Epithelial cell of esophagus (primary cell): Measurements from ENCODE around the gene RPL3.

Experiments used
- DNase-seq: peaks from one replicate; pipeline ENCODE4 v3.0.0; 2010; ENCODE audit warnings: low read depth
- H3K4me3 ChIP-seq: 2 replicates; pipeline ENCODE4 v1.5.1; 2011; ENCODE audit warnings: mild to moderate bottlenecking, low read length, control low read depth
- TF ChIP-seq, protein P1 (sequence below): IDR thresholded peaks from 2 replicates; pipeline ENCODE4 v1.5.1; 2011; ENCODE audit warnings: low read depth, mild to moderate bottlenecking, low read length, control low read depth, inconsistent platforms; ENCODE audit not compliant: insufficient read depth; ENCODE audit errors: missing control alignments

RPL3 gene

DNA sequence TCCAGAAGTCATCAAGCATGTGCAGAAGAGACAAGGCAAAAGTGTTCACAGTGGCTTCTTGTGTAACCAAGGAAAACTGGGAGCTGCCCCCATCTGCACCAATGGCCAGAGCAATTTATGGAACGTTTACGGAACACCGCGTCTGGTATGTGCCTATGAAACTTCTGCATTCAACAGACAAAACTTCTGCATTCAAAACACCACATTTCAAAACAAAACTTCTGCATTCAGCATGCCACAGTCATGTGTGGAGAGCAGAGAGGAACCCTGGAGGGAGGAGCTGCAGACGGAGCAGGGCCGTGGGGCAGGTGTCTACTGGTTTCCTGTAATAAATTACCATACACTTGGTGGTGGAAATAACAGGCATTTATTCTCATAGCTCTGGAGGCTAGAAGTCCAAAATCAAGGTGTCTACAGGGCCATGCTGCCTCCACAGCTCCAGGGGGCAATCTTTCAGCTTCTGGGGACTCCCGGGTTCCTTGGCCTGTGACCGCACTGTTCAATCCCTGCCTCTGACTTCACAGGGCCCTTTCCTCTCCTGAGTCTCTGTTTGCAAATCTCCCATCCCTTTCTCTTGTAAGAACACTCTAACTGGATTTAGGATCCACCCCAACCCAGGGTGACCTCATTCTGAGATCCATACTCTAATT, 32.2 kb downstream of the RPL3 start:
- TF ChIP-seq, protein P1, sequence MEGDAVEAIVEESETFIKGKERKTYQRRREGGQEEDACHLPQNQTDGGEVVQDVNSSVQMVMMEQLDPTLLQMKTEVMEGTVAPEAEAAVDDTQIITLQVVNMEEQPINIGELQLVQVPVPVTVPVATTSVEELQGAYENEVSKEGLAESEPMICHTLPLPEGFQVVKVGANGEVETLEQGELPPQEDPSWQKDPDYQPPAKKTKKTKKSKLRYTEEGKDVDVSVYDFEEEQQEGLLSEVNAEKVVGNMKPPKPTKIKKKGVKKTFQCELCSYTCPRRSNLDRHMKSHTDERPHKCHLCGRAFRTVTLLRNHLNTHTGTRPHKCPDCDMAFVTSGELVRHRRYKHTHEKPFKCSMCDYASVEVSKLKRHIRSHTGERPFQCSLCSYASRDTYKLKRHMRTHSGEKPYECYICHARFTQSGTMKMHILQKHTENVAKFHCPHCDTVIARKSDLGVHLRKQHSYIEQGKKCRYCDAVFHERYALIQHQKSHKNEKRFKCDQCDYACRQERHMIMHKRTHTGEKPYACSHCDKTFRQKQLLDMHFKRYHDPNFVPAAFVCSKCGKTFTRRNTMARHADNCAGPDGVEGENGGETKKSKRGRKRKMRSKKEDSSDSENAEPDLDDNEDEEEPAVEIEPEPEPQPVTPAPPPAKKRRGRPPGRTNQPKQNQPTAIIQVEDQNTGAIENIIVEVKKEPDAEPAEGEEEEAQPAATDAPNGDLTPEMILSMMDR = no peak
- no peak overlapping the region for H3K4me3 ChIP-seq
- DNase-seq = no peak

DNA sequence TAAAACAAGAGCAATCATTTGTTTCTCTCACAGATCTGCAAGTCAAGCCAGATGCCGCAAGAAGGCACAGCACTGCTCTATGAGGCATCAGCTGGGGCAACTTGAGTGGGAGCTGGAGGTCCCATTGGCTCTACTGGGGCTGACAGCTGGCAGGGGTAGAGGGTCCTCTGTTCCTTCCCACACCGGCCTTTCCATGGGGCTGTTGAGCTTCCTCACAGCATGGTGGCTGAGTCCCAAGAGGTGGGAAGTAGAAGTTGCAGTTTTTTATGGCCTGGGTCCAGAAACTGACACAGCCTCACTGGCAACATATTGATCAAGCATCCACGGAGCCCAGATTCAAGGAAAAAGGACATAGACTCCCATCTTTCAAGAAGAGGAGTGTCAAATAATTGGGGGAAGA, 34.4 kb downstream of the RPL3 start:
- TF ChIP-seq, protein P1 = no peak
- DNase-seq = no peak

DNA sequence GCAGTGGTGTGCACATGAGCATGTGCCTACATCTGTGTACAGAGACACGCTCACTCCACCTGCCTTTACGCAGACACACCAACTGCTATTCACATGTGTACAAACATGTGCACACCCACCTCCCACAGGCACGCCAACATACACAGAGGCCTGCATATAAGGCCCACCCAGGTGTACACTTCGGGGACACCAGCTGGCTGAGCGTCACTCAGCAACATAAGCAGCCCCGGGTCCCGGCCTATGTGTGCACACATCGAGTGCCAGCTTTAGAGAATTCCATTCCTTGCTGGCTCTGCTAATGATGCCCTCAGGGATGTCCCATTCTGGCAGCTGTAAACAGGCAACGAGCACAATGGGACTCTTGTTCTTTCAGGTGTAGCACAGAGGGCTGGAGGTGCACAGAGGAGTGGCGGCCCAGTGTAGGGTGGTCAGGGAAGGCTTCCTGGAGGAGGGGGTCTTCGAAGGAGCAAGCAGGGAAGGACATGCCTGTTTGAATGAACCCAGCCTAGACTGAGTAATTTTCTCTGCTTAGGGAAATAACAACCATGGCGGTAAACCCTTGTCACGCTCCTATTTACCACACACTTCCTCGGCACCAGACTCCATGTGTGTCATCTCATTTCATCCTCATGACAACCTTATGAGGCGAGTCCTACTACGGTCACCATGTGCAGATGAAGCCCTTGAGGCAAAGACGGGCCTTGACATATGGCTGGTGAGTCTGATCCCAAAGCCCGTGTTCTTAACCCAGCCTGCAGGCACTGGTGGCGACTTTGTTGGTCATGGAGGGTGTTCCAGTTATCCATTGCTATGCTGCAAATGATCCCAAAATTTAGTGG, 35.1 kb downstream of the RPL3 start:
- no peak overlapping the region for H3K4me3 ChIP-seq
- no peak for DNase-seq
- TF ChIP-seq, protein P1 = no peak

More for the DNA sequence above, 34.4 kb downstream of the RPL3 start:
- no peak overlapping the region for H3K4me3 ChIP-seq

DNA sequence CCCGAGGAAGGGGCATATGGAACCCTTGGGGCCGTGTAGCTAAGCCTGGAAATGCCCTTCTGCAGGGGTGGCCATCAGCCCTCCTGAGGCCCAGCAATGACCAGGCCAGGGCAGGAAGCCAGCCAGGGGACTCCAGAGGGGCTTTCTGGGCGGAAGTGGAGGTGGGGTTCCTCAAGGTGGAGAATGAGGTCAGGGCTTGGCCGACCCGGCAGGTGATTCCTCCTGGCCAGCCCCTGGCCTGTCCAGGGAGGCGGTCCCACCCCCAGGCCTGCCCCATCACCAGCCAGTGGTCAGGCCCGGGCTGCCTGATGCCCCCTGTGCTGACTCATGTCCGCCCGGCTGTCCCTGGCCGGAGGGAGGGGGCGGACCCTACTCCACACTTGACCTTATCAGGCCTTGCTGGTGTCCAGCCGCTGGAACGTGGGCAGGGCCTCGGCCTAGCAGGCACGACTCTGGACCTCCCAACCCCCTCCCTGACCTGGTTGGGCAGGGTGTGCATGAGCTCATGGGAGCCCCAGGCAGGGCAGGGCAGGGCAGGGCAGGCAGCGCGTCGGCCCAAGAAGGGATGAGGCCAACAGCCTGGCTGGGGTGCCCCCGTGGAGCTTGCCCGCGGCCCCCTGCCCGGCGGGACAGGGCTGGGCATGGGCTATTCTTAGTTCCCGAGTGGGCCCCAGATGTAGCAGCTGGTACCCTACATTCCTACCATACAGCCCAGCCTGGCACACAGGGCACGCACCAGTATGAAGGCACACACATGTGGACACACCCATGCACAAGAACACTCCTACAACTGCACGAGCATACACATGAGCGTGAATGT, 35.9 kb downstream of the RPL3 start:
- H3K4me3 ChIP-seq = no peak overlapping the region
- TF ChIP-seq, protein P1 = no peak
- no peak for DNase-seq

DNA sequence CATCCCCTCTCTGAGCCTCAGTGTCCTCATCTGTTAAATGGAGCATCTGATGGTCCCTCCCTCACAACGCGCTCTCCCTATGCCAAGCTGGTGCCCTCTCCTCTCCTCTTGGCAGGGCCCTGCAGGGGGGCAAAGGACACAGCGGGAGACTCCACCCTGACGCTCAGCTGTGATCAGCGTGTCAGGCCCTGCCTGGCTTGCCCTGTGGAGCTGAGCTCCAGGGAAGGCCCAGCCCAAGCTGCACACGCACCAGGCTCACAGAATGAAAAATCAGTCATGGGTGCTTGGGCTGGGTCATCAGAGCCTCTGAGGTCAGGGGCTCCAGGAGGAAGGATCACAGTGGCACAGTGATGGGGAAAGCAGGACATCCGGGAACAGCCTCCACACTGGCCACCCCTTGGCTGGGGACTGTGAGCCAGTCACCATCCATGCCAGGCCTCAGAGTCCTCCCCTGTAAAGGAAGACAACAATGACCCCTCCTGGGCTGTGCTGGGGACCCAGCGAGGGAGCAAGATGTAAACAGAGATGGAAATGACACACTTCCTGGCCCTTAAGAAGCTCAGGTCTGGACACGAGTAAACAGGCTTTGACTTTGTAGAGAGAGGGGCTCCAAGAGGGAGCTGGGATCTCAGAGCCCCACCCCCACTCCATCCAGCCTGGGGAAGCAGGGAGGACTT, 36.6 kb downstream of the RPL3 start:
- TF ChIP-seq, protein P1 = no peak
- no peak overlapping the region for H3K4me3 ChIP-seq
- peak; percentile 41 for DNase-seq

DNA sequence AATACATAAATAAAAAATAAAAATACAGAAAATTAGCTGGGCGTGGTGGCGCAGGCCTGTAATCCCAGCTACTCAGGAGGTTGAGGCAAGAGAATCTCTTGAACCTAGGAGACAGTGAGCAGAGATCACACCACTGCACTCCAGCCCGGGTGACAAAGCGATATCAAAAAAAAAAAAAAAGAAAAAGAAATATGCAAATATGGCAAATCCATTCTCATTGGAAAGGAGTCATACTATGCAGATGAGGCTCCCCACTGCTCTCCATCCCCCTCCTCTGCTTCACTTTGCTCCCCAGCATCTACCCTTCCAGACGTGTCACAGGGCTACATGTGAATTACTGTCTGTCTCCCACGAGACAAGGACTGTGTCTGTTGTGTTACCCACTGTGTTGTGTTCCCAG, 38.3 kb downstream of the RPL3 start:
- no peak for DNase-seq
- TF ChIP-seq, protein P1 = no peak
- H3K4me3 ChIP-seq = no peak overlapping the region
